ENCODE results near the gene PLEKHH2. TPM values are rescaled to one million over a fixed set of nuclear protein-coding genes. Genes with fewer than 3 reads are reported as not detected.

Gene PLEKHH2
- polyA plus RNA-seq, 1 donor: 14.7 TPM

GRCh38 chr2:43609290-43609918, 27.7 kb upstream of the PLEKHH2 start:
- DNase-seq: peak; percentile 38 to 42
- WGBS (ENCODE audit: insufficient coverage, low lambda C conversion rate): no CpG with 5 or more reads among the region's 6 CpGs
- Histone ChIP-seq H3K4me3 (ENCODE audit: low read length) (no peak overlapping the region), H3K4me1 (ENCODE audit: control insufficient read depth, insufficient read depth, low read length) (no peaks in the 10 kb centered on the region), H3K27me3 (ENCODE audit: control insufficient read depth, insufficient read depth, low read length) (no peaks in the 10 kb centered on the region), H3K27ac (ENCODE audit: low read length) (no peak overlapping the region), H3K9me3 (ENCODE audit: control insufficient read depth, low read depth, low read length) (no peaks in the 10 kb centered on the region), H3K36me3 (ENCODE audit: control insufficient read depth, insufficient read depth, low read length) (no peaks in the 10 kb centered on the region)

GRCh38 chr2:43610361-43610760, 26.7 kb upstream of the PLEKHH2 start:
- H3K4me1 ChIP-seq (ENCODE audit: control insufficient read depth, insufficient read depth, low read length): no peaks in the 10 kb centered on the region

GRCh38 chr2:43611987-43612894, 24.8 kb upstream of the PLEKHH2 start:
- Histone ChIP-seq H3K4me1 (ENCODE audit: control insufficient read depth, insufficient read depth, low read length) (no peaks in the 10 kb centered on the region), H3K9me3 (ENCODE audit: control insufficient read depth, low read depth, low read length) (no peaks in the 10 kb centered on the region), H3K27me3 (ENCODE audit: control insufficient read depth, insufficient read depth, low read length) (no peaks in the 10 kb centered on the region), H3K4me3 (ENCODE audit: low read length) (no peak overlapping the region), H3K27ac (ENCODE audit: low read length) (no peak overlapping the region), H3K36me3 (ENCODE audit: control insufficient read depth, insufficient read depth, low read length) (no peaks in the 10 kb centered on the region)
- DNase-seq: peak; percentile 40 to 55
- WGBS (ENCODE audit: insufficient coverage, low lambda C conversion rate): 40% methylated on average over 2 of the region's 14 CpGs

More at GRCh38 chr2:43610361-43610760, 26.7 kb upstream of the PLEKHH2 start:
- no CpG with 5 or more reads among the region's 4 CpGs for WGBS (ENCODE audit: insufficient coverage, low lambda C conversion rate)
- Histone ChIP-seq H3K9me3 (ENCODE audit: control insufficient read depth, low read depth, low read length) (no peaks in the 10 kb centered on the region), H3K27ac (ENCODE audit: low read length) (no peak overlapping the region), H3K36me3 (ENCODE audit: control insufficient read depth, insufficient read depth, low read length) (no peaks in the 10 kb centered on the region), H3K4me3 (ENCODE audit: low read length) (no peak overlapping the region), H3K27me3 (ENCODE audit: control insufficient read depth, insufficient read depth, low read length) (no peaks in the 10 kb centered on the region)
- DNase-seq: no peak

- Histone ChIP-seq H3K4me1 (ENCODE audit: control insufficient read depth, insufficient read depth, low read length) (no peaks in the 10 kb centered on the region), H3K27ac (ENCODE audit: low read length) (no peak overlapping the region), H3K4me3 (ENCODE audit: low read length) (no peak overlapping the region), H3K36me3 (ENCODE audit: control insufficient read depth, insufficient read depth, low read length) (no peaks in the 10 kb centered on the region), H3K27me3 (ENCODE audit: control insufficient read depth, insufficient read depth, low read length) (no peaks in the 10 kb centered on the region), H3K9me3 (ENCODE audit: control insufficient read depth, low read depth, low read length) (no peaks in the 10 kb centered on the region)
- DNase-seq: no peak
- 100% methylated on average over 1 of the region's 7 CpGs for WGBS (ENCODE audit: insufficient coverage, low lambda C conversion rate)
Observed at GRCh38 chr2:43612944-43613343, 24.1 kb upstream of the PLEKHH2 start.

- no peak overlapping the region for H3K27ac ChIP-seq (ENCODE audit: low read length)
- DNase-seq: no peak
- H3K4me3 ChIP-seq (ENCODE audit: low read length): no peak overlapping the region
- WGBS (ENCODE audit: insufficient coverage, low lambda C conversion rate): 83% methylated on average over 1 of the region's 5 CpGs
- H3K9me3 ChIP-seq (ENCODE audit: control insufficient read depth, low read depth, low read length): no peaks in the 10 kb centered on the region
- H3K36me3 ChIP-seq (ENCODE audit: control insufficient read depth, insufficient read depth, low read length): no peaks in the 10 kb centered on the region
- H3K4me1 ChIP-seq (ENCODE audit: control insufficient read depth, insufficient read depth, low read length): no peaks in the 10 kb centered on the region
- H3K27me3 ChIP-seq (ENCODE audit: control insufficient read depth, insufficient read depth, low read length): no peaks in the 10 kb centered on the region
Observed at GRCh38 chr2:43616967-43617680, 19.9 kb upstream of the PLEKHH2 start.

GRCh38 chr2:43619511-43619910, 17.5 kb upstream of the PLEKHH2 start:
- Histone ChIP-seq H3K4me3 (ENCODE audit: low read length) (no peak overlapping the region), H3K4me1 (ENCODE audit: control insufficient read depth, insufficient read depth, low read length) (no peaks in the 10 kb centered on the region), H3K36me3 (ENCODE audit: control insufficient read depth, insufficient read depth, low read length) (no peaks in the 10 kb centered on the region), H3K27me3 (ENCODE audit: control insufficient read depth, insufficient read depth, low read length) (peaks cover 3% of the 10 kb centered on the region), H3K9me3 (ENCODE audit: control insufficient read depth, low read depth, low read length) (no peaks in the 10 kb centered on the region), H3K27ac (ENCODE audit: low read length) (no peak overlapping the region)
- WGBS (ENCODE audit: insufficient coverage, low lambda C conversion rate): 100% methylated on average over 1 of the region's 10 CpGs
- DNase-seq: no peak

- no peaks in the 10 kb centered on the region for H3K9me3 ChIP-seq (ENCODE audit: control insufficient read depth, low read depth, low read length)
- H3K36me3 ChIP-seq (ENCODE audit: control insufficient read depth, insufficient read depth, low read length): no peaks in the 10 kb centered on the region
- WGBS (ENCODE audit: insufficient coverage, low lambda C conversion rate): 66% methylated on average over 3 of the region's 6 CpGs
- H3K4me3 ChIP-seq (ENCODE audit: low read length): no peak overlapping the region
- peak in 1 of 2 donors; percentile 29 for DNase-seq
- no peak overlapping the region for H3K27ac ChIP-seq (ENCODE audit: low read length)
- H3K4me1 ChIP-seq (ENCODE audit: control insufficient read depth, insufficient read depth, low read length): no peaks in the 10 kb centered on the region
- H3K27me3 ChIP-seq (ENCODE audit: control insufficient read depth, insufficient read depth, low read length): peaks cover 3% of the 10 kb centered on the region
Observed at GRCh38 chr2:43622931-43623451, 14.1 kb upstream of the PLEKHH2 start.

GRCh38 chr2:43631618-43632317, 5.3 kb upstream of the PLEKHH2 start:
- no peak for DNase-seq
- Histone ChIP-seq H3K4me3 (ENCODE audit: low read length) (no peak overlapping the region), H3K27me3 (ENCODE audit: control insufficient read depth, insufficient read depth, low read length) (peaks cover 25% of the 10 kb centered on the region), H3K4me1 (ENCODE audit: control insufficient read depth, insufficient read depth, low read length) (peaks cover 3% of the 10 kb centered on the region), H3K9me3 (ENCODE audit: control insufficient read depth, low read depth, low read length) (no peaks in the 10 kb centered on the region), H3K36me3 (ENCODE audit: control insufficient read depth, insufficient read depth, low read length) (no peaks in the 10 kb centered on the region), H3K27ac (ENCODE audit: low read length) (no peak overlapping the region)
- WGBS (ENCODE audit: insufficient coverage, low lambda C conversion rate): 72% methylated on average over 6 of the region's 11 CpGs

GRCh38 chr2:43634604-43635306, 2.3 kb upstream of the PLEKHH2 start:
- H3K9me3 ChIP-seq (ENCODE audit: control insufficient read depth, low read depth, low read length): peaks cover 4% of the 10 kb centered on the region
- peak in 1 of 2 donors; percentile 27 for DNase-seq
- no peak overlapping the region for H3K27ac ChIP-seq (ENCODE audit: low read length)
- no peaks in the 10 kb centered on the region for H3K36me3 ChIP-seq (ENCODE audit: control insufficient read depth, insufficient read depth, low read length)
- peaks cover 5% of the 10 kb centered on the region for H3K4me1 ChIP-seq (ENCODE audit: control insufficient read depth, insufficient read depth, low read length)
- 17% methylated on average over 2 of the region's 6 CpGs for WGBS (ENCODE audit: insufficient coverage, low lambda C conversion rate)
- H3K4me3 ChIP-seq (ENCODE audit: low read length): no peak overlapping the region
- H3K27me3 ChIP-seq (ENCODE audit: control insufficient read depth, insufficient read depth, low read length): peaks cover 31% of the 10 kb centered on the region

Measured in large intestine (tissue), 3 donors.